Measurements from ENCODE around the gene KHDC3L. TPM values are rescaled to one million over a fixed set of nuclear protein-coding genes. Genes with fewer than 3 reads are reported as not detected.

Gene KHDC3L
- total RNA-seq, 1 experiment from 2014 or later, result not detected

GRCh38 chr6:73382462-73383113 is 20.1 kb downstream of the KHDC3L start:
- Histone ChIP-seq H3K9me3 (ENCODE audit: control insufficient read depth, insufficient read depth, low read depth, low read length) (no peaks in the 10 kb centered on the region), H3K4me3 (ENCODE audit: low read depth in 2 of 2, low read length in 2 of 2) (no peak overlapping the region), H3K36me3 (ENCODE audit: control insufficient read depth, insufficient read depth, low read length) (no peaks in the 10 kb centered on the region), H3K4me1 (ENCODE audit: control insufficient read depth, insufficient read depth, low read length) (no peaks in the 10 kb centered on the region), H3K27me3 (ENCODE audit: control insufficient read depth, insufficient read depth, low read length) (no peaks in the 10 kb centered on the region), H3K27ac (ENCODE audit: low read length) (no peak overlapping the region)
- ATAC-seq, result peak; percentile 84
- ChIA-PET CTCF (no interaction called here), POLR2A (no interaction called here)
- no peak for DNase-seq (ENCODE audit: low read depth, low spot score)
- intact Hi-C loops (cut with micrococcal nuclease; ENCODE audit: unreplicated experiment) (no loop called here), in situ Hi-C loops (cut with HindIII; ENCODE audit: low pct_unique_long_range_greater_than_20kb, low sequenced_read_pairs) (no loop called here)
- BruUV-seq (replicated peaks), result no TSS peak
- TF ChIP-seq SIN3A (IDR thresholded peaks at IDR 0.05; ENCODE audit: borderline replicate concordance, insufficient read depth, low read depth, low read length) (no peak), TCF7L2 (IDR thresholded peaks at IDR 0.05; ENCODE audit: low read depth, low read length) (no peak), REST (IDR thresholded peaks at IDR 0.05; ENCODE audit: insufficient read depth in 1 of 2, low read depth in 2 of 2, low read length in 1 of 2) (no peak), POLR2AphosphoS5 (IDR thresholded peaks at IDR 0.05; ENCODE audit: low read depth, low read length) (no peak)
- TF ChIP-seq, protein P1, sequence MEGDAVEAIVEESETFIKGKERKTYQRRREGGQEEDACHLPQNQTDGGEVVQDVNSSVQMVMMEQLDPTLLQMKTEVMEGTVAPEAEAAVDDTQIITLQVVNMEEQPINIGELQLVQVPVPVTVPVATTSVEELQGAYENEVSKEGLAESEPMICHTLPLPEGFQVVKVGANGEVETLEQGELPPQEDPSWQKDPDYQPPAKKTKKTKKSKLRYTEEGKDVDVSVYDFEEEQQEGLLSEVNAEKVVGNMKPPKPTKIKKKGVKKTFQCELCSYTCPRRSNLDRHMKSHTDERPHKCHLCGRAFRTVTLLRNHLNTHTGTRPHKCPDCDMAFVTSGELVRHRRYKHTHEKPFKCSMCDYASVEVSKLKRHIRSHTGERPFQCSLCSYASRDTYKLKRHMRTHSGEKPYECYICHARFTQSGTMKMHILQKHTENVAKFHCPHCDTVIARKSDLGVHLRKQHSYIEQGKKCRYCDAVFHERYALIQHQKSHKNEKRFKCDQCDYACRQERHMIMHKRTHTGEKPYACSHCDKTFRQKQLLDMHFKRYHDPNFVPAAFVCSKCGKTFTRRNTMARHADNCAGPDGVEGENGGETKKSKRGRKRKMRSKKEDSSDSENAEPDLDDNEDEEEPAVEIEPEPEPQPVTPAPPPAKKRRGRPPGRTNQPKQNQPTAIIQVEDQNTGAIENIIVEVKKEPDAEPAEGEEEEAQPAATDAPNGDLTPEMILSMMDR (IDR thresholded peaks at IDR 0.05), result no peak

DNA sequence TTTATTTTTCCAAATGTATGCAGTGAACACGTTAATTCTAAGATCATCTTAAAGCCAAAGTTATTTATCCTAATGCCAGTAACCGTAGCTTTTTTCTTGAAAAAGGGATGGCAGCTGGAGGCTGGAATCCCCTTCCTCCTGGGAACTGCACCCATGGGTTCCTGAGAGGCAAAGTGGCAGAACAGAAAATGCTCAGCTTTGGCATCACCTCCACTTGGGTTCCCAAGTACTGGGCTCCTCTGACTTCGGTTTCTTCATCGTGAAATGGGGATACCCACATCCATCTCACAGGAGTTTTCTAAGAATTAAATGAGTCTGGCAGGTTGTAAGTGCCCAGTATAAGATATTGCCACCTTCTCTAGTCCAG is 26.0 kb downstream of the KHDC3L start:
- Histone ChIP-seq H3K36me3 (ENCODE audit: control insufficient read depth, insufficient read depth, low read length) (no peaks in the 10 kb centered on the region), H3K9me3 (ENCODE audit: control insufficient read depth, insufficient read depth, low read depth, low read length) (no peaks in the 10 kb centered on the region), H3K4me3 (ENCODE audit: low read depth in 2 of 2, low read length in 2 of 2) (peak overlapping the region; percentile 52 to 88), H3K27ac (ENCODE audit: low read length) (peak overlapping the region; percentile 87), H3K27me3 (ENCODE audit: control insufficient read depth, insufficient read depth, low read length) (no peaks in the 10 kb centered on the region), H3K4me1 (ENCODE audit: control insufficient read depth, insufficient read depth, low read length) (peaks cover 4% of the 10 kb centered on the region; the same call in 1 of the 2 replicates)
- ATAC-seq, result peak; percentile 55
- TF ChIP-seq, protein P1 (IDR thresholded peaks at IDR 0.05), result no peak
- TF ChIP-seq TCF7L2 (IDR thresholded peaks at IDR 0.05; ENCODE audit: low read depth, low read length), result no peak
- CTCF ChIA-PET, result interaction anchor here (0.6 to 1.7 kb wide), 6 partner anchors 9 to 772 kb away, joined by 3 to 8 read pairs (median 4); no protein-coding TSS in a partner anchor
- intact Hi-C loops (cut with micrococcal nuclease; ENCODE audit: unreplicated experiment) (loop anchor here (2.0 kb wide), 1 partner anchor 102 kb away; no protein-coding TSS in a partner anchor), in situ Hi-C loops (cut with HindIII; ENCODE audit: low pct_unique_long_range_greater_than_20kb, low sequenced_read_pairs) (no loop called here)
- POLR2A ChIA-PET, result interaction anchor here (0.5 to 0.8 kb wide), 2 partner anchors 60 to 65 kb away, joined by 7 to 11 read pairs; no protein-coding TSS in a partner anchor
- BruUV-seq (replicated peaks), result no TSS peak
- no peak for DNase-seq (ENCODE audit: low read depth, low spot score)

Measured in Panc1 (cell line).